ENCODE measurements around the gene SERPINA6.

Gene SERPINA6

GRCh38 chr14:94292526-94292871, 30.6 kb downstream of the SERPINA6 start:
- no peak overlapping the region for H3K4me3 ChIP-seq (ENCODE audit: low read length, poor library complexity, severe bottlenecking)
- TF ChIP-seq EZH2phosphoT487 (IDR thresholded peaks at IDR 0.05; ENCODE audit: borderline replicate concordance) (no peak), CTCF (conservative IDR thresholded peaks at IDR 0.05; ENCODE audit: low read length) (no peak)
- H3K9ac ChIP-seq (ENCODE audit: low read depth, low read length, poor library complexity, severe bottlenecking): no peak overlapping the region
- no peaks in the 10 kb centered on the region for H3K79me2 ChIP-seq (ENCODE audit: insufficient read depth, low read length)
- H3K4me2 ChIP-seq (ENCODE audit: low read depth, low read length, poor library complexity, severe bottlenecking): no peak overlapping the region
- H3K27me3 ChIP-seq (ENCODE audit: insufficient read depth, low read length, poor library complexity, severe bottlenecking): no peaks in the 10 kb centered on the region
- H3F3A ChIP-seq (ENCODE audit: low read depth): no peaks in the 10 kb centered on the region
- H3K9me2 ChIP-seq (replicated peaks; ENCODE audit: low read depth, low read length): no peaks in the 10 kb centered on the region
- no peaks in the 10 kb centered on the region for H4K20me1 ChIP-seq (ENCODE audit: insufficient read depth, low read length, poor library complexity, severe bottlenecking)
- H3K36me3 ChIP-seq (ENCODE audit: insufficient read depth, low read length): no peaks in the 10 kb centered on the region
- no peaks in the 10 kb centered on the region for H3K4me1 ChIP-seq (ENCODE audit: insufficient read depth, low read length, poor library complexity, severe bottlenecking)
- peaks cover 3% of the 10 kb centered on the region; the same call in 1 of the 2 replicates for H3K9me3 ChIP-seq (ENCODE audit: insufficient read depth, low read depth, low read length)
- no peak overlapping the region for H2AFZ ChIP-seq (ENCODE audit: low read length)

- Histone ChIP-seq H3K9ac (ENCODE audit: low read depth, low read length, poor library complexity, severe bottlenecking) (no peak overlapping the region), H3K27me3 (ENCODE audit: insufficient read depth, low read length, poor library complexity, severe bottlenecking) (no peaks in the 10 kb centered on the region), H3K9me3 (ENCODE audit: insufficient read depth, low read depth, low read length) (peaks cover 3% of the 10 kb centered on the region; the same call in 1 of the 2 replicates), H3K4me3 (ENCODE audit: low read length, poor library complexity, severe bottlenecking) (no peak overlapping the region), H3K79me2 (ENCODE audit: insufficient read depth, low read length) (no peaks in the 10 kb centered on the region), H2AFZ (ENCODE audit: low read length) (no peak overlapping the region), H3F3A (ENCODE audit: low read depth) (no peaks in the 10 kb centered on the region), H3K36me3 (ENCODE audit: insufficient read depth, low read length) (no peaks in the 10 kb centered on the region), H3K4me1 (ENCODE audit: insufficient read depth, low read length, poor library complexity, severe bottlenecking) (no peaks in the 10 kb centered on the region), H3K9me2 (replicated peaks; ENCODE audit: low read depth, low read length) (no peaks in the 10 kb centered on the region), H3K4me2 (ENCODE audit: low read depth, low read length, poor library complexity, severe bottlenecking) (no peak overlapping the region), H4K20me1 (ENCODE audit: insufficient read depth, low read length, poor library complexity, severe bottlenecking) (no peaks in the 10 kb centered on the region)
- TF ChIP-seq CTCF (conservative IDR thresholded peaks at IDR 0.05; ENCODE audit: low read length): no peak
- TF ChIP-seq EZH2phosphoT487 (IDR thresholded peaks at IDR 0.05; ENCODE audit: borderline replicate concordance): no peak
These were observed 31.1 kb downstream of the SERPINA6 start for GRCh38 chr14:94291906-94292525.

- H3K4me2 ChIP-seq (ENCODE audit: low read depth, low read length, poor library complexity, severe bottlenecking): no peak overlapping the region
- H3K4me1 ChIP-seq (ENCODE audit: insufficient read depth, low read length, poor library complexity, severe bottlenecking): no peaks in the 10 kb centered on the region
- H4K20me1 ChIP-seq (ENCODE audit: insufficient read depth, low read length, poor library complexity, severe bottlenecking): no peaks in the 10 kb centered on the region
- peaks cover 3% of the 10 kb centered on the region; the same call in 1 of the 2 replicates for H3K9me3 ChIP-seq (ENCODE audit: insufficient read depth, low read depth, low read length)
- no peaks in the 10 kb centered on the region for H3K9me2 ChIP-seq (replicated peaks; ENCODE audit: low read depth, low read length)
- H3F3A ChIP-seq (ENCODE audit: low read depth): no peaks in the 10 kb centered on the region
- no peaks in the 10 kb centered on the region for H3K27me3 ChIP-seq (ENCODE audit: insufficient read depth, low read length, poor library complexity, severe bottlenecking)
- H3K9ac ChIP-seq (ENCODE audit: low read depth, low read length, poor library complexity, severe bottlenecking): no peak overlapping the region
- no peaks in the 10 kb centered on the region for H3K79me2 ChIP-seq (ENCODE audit: insufficient read depth, low read length)
- H3K36me3 ChIP-seq (ENCODE audit: insufficient read depth, low read length): no peaks in the 10 kb centered on the region
- TF ChIP-seq CTCF (conservative IDR thresholded peaks at IDR 0.05; ENCODE audit: low read length) (no peak), EZH2phosphoT487 (IDR thresholded peaks at IDR 0.05; ENCODE audit: borderline replicate concordance) (no peak)
- no peak overlapping the region for H2AFZ ChIP-seq (ENCODE audit: low read length)
- no peak overlapping the region for H3K4me3 ChIP-seq (ENCODE audit: low read length, poor library complexity, severe bottlenecking)
These were observed 31.8 kb downstream of the SERPINA6 start for GRCh38 chr14:94291159-94291905.
